GM12891 (cell line): ENCODE measurements around the gene SHROOM3.

Experiments
- DNase-seq: peaks from one replicate; pipeline ENCODE4 v3.0.0; 2011; ENCODE audit warnings: low spot score; ENCODE audit not compliant: insufficient read length
- FAIRE-seq: peaks from 2 replicates; lab custom pipeline; 2011; peaks lifted over from hg19 to GRCh38; lab: Jason Lieb, UNC
- PAX5 ChIP-seq: IDR thresholded peaks from 2 replicates; pipeline ENCODE4 v1.6.1; 2011; ENCODE audit warnings: low read length, moderate library complexity, mild to moderate bottlenecking; ENCODE audit not compliant: insufficient read depth, severe bottlenecking
- POLR2A ChIP-seq: IDR thresholded peaks from 2 replicates; pipeline ENCODE4 v1.6.1; 2011; ENCODE audit warnings: low read depth, low read length, control low read depth
- POLR2AphosphoS5 ChIP-seq: IDR thresholded peaks from 2 replicates; pipeline ENCODE4 v1.6.1; 2011; ENCODE audit warnings: low read depth, low read length, control low read depth
- POU2F2 ChIP-seq: IDR thresholded peaks from 2 replicates; pipeline ENCODE4 v1.6.1; 2011; ENCODE audit warnings: low read depth, mild to moderate bottlenecking, control low read depth, low read length, moderate library complexity
- SPI1 ChIP-seq: IDR thresholded peaks from 2 replicates; pipeline ENCODE4 v1.6.1; 2011; ENCODE audit warnings: low read depth, low read length, control low read depth
- TAF1 ChIP-seq: IDR thresholded peaks from 2 replicates; pipeline ENCODE4 v1.6.1; 2011; ENCODE audit warnings: low read depth, low read length, control low read depth

Gene SHROOM3

GRCh38 chr4:76679691-76680090 lies 244.7 kb downstream of the SHROOM3 start:
- no peak for FAIRE-seq

GRCh38 chr4:76680952-76681351 lies 245.9 kb downstream of the SHROOM3 start:
- DNase-seq (no peak), FAIRE-seq (no peak)
- no peak for TF ChIP-seq SPI1
- TF ChIP-seq POU2F2 = no peak
- no peak for TF ChIP-seq TAF1
- TF ChIP-seq PAX5 = no peak
- TF ChIP-seq POLR2A = no peak
- TF ChIP-seq POLR2AphosphoS5 = no peak

More at GRCh38 chr4:76679691-76680090, 244.7 kb downstream of the SHROOM3 start:
- no peak for DNase-seq
- TF ChIP-seq POU2F2 (no peak), POLR2AphosphoS5 (no peak), SPI1 (no peak), TAF1 (no peak), POLR2A (no peak), PAX5 (no peak)

DNA sequence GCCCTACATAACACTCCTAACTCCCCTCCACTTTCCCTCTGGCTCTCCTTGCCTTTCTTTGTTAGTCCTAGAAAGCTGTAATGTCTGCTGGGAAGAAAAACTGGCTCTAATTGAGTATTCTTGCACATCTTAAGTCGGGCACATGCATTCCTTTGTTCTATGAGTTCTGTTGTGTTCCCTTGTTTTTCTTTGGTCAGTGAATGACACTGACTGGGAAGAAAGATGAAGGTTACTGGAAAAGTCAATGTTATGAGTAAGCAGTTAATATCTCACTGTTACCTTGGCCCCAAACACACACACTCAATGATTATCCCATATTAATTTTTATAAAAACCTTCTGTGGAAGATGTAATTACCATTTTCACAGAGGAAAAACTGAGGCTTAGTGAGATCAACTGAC lies 247.0 kb downstream of the SHROOM3 start:
- TF ChIP-seq POLR2A = no peak
- no peak for TF ChIP-seq POLR2AphosphoS5
- no peak for TF ChIP-seq PAX5
- no peak for TF ChIP-seq SPI1
- TF ChIP-seq TAF1 = no peak
- no peak for TF ChIP-seq POU2F2
- FAIRE-seq = no peak
- no peak for DNase-seq

DNA sequence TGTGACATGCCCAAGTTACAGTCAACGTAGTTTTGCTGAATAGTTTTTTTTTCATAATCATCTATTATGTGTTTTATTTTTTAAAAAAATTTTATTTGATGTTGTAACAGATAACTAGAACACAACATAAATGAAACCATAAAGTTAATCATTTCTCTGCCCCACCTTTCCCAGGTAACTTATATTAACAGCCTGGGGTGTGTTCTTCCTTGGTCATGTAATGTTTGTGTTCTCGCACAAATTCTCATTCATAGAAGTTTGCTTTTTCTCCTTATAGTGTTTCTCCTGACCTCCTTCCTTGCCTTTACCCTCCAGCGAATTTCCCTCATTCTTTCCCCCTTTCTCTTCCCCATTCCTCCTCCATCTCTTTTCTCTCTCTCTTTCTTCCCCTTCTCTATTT lies 248.1 kb downstream of the SHROOM3 start:
- TF ChIP-seq POLR2AphosphoS5 (no peak), POLR2A (no peak), PAX5 (no peak), POU2F2 (no peak), TAF1 (no peak), SPI1 (no peak)
- DNase-seq = no peak
- no peak for FAIRE-seq

GRCh38 chr4:76687746-76688448 lies 252.9 kb downstream of the SHROOM3 start:
- DNase-seq = no peak
- TF ChIP-seq PAX5 (no peak), TAF1 (no peak), POU2F2 (no peak), SPI1 (no peak), POLR2A (no peak), POLR2AphosphoS5 (no peak)
- no peak for FAIRE-seq

DNA sequence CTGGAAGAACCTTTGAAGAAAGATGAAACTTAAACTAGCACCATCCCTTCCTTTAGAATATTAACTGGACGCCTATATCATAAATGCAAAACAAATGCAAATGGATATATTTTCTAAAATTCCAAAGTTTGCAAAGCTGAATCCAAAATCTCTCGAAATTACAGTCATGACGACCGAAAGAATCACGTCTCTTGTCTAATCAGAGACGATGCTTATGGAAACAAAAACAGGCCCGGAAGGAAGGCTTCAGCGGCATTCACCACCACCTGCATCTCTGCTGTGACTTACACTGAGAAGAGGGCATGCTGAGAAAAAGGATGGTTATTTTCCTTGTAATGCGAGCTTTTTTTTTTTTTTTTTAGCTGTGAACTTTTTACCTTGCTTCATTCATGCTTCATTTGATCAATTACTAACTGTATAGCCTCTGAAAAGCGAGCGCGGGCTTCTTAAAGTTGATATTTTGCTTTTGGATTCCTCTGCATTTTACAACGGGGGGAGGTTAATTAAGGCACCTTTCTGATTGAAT lies 253.7 kb downstream of the SHROOM3 start:
- DNase-seq (no peak), FAIRE-seq (no peak)
- TF ChIP-seq POU2F2 (no peak), POLR2A (no peak), TAF1 (no peak), SPI1 (no peak), POLR2AphosphoS5 (no peak), PAX5 (no peak)

GRCh38 chr4:76689145-76689817 lies 254.3 kb downstream of the SHROOM3 start:
- no peak for TF ChIP-seq POU2F2
- no peak for TF ChIP-seq POLR2A
- no peak for TF ChIP-seq PAX5
- no peak for TF ChIP-seq TAF1
- no peak for TF ChIP-seq POLR2AphosphoS5
- no peak for TF ChIP-seq SPI1
- DNase-seq = peak; percentile 22
- FAIRE-seq = no peak

DNA sequence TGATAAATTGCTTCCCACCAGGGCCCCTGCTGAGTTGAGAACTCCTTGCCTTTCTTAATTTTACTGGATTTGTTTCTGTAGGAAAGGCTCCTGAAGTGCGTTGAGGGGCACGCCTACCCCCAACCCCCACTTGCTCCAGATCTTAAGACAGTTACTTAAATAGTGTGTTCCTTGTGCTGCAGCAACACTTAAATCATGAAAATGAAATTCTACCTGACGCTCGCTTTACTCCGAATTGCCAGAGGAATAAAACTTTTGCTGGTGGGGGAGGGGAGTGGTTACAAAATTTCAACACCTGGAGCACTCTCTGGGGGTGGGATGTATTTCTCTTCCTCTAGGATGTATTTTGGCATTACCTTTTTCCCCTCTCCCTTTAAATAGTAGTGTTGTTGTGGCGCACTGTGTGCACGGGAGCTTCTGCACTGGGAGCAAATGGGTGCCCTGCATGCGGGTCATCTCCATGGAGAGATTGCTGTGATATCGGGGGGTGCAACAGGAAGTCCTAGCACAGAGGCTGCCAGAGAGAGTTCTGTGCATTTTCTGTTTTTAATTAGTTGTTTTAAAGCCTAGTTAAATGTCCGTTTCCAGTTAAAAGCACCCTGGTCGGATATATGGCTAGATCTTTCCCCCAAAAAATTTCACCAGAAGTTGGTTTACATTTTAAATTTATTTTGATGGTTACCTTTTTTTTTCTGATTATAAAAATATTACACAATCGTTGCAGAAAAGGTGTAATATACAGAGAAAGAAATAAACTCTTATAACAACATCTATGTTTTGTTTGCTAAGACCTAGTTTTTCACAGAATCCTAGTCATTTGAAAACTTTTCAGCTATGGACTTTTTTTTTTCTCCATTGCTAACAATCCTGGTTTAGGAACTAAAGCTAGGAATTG lies 255.2 kb downstream of the SHROOM3 start:
- DNase-seq (no peak), FAIRE-seq (no peak)
- TF ChIP-seq TAF1 = no peak
- no peak for TF ChIP-seq SPI1
- TF ChIP-seq POLR2AphosphoS5 = no peak
- no peak for TF ChIP-seq POLR2A
- no peak for TF ChIP-seq PAX5
- no peak for TF ChIP-seq POU2F2
